Measurements from ENCODE around the gene TCERG1L.

Gene TCERG1L

GRCh38 chr10:131318291-131318690 is 6.8 kb upstream of the TCERG1L start:
- TF ChIP-seq REST (IDR thresholded peaks at IDR 0.05; ENCODE audit: insufficient read depth in 1 of 2, low read depth in 2 of 2, low read length in 2 of 2) (no peak), SIN3A (IDR thresholded peaks at IDR 0.05; ENCODE audit: borderline replicate concordance, insufficient read depth, low read length) (no peak), FOXP2 (optimal IDR thresholded peaks at IDR 0.05; ENCODE audit: borderline replicate concordance, extremely low read depth, extremely low read length, insufficient read depth) (no peak), TAF1 (IDR thresholded peaks at IDR 0.05; ENCODE audit: borderline replicate concordance, insufficient read depth, low read length) (no peak), POLR2AphosphoS5 (IDR thresholded peaks at IDR 0.05; ENCODE audit: low read depth, low read length) (no peak)

DNA sequence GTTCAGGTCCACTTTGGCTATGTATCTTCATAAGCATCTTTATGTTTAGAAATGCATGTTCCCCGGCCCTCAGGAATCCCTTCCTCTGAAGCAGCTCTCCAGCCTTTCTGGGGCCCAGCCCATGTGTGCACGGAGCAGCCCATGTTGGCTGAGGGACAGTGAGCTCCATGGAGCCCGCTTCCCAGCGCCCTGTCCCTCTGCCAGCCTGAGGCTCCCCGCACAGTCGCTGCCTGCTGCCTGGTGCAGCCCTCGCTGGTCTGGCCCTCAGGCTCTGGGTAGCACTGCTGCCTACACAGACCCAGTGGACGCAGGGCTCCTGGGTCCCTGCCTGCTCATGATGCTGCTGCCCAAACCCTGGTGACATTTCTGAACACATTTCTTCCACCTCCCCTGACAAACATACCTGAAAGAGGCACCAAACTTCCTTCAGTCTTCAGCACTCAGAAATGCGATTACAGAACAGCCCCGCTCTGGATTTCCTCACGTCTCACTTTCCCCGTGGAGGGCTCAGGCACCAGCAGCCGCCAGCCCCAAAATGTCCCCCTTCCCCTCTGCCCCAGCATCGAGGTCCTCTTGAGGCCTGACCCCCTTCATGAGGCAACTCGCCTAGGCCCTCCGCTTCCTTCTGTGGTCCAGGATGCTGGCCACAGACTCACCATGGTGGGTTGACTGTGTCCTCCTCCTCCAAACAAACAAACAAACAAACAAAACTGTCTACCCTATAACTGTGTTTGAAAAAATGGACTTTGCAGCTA is 5.0 kb upstream of the TCERG1L start:
- TF ChIP-seq FOXP2 (optimal IDR thresholded peaks at IDR 0.05; ENCODE audit: borderline replicate concordance, extremely low read depth, extremely low read length, insufficient read depth) (no peak), TAF1 (IDR thresholded peaks at IDR 0.05; ENCODE audit: borderline replicate concordance, insufficient read depth, low read length) (no peak), POLR2AphosphoS5 (IDR thresholded peaks at IDR 0.05; ENCODE audit: low read depth, low read length) (no peak), REST (IDR thresholded peaks at IDR 0.05; ENCODE audit: insufficient read depth in 1 of 2, low read depth in 2 of 2, low read length in 2 of 2) (no peak), SIN3A (IDR thresholded peaks at IDR 0.05; ENCODE audit: borderline replicate concordance, insufficient read depth, low read length) (no peak)

DNA sequence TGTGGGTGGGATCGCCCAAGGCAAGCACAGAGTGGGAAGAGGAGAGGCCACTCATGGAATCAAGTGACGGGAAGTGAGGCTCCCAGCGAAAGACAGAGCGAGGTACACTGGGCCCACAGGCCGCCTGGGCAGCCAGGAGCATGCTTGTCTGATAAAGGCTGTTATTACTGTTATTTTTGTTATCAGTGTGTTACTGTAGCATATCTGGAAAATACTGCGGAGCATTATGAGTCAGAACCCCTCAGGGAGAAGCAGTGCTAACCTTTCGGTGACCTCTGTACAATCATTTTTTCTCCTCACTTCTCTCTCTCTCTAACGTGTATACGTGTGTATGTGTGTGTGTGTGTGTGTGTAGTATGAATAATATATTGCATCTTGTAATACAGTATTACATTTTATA is 3.8 kb upstream of the TCERG1L start:
- no peak for TF ChIP-seq REST (IDR thresholded peaks at IDR 0.05; ENCODE audit: insufficient read depth in 1 of 2, low read depth in 2 of 2, low read length in 2 of 2)
- no peak for TF ChIP-seq TAF1 (IDR thresholded peaks at IDR 0.05; ENCODE audit: borderline replicate concordance, insufficient read depth, low read length)

GRCh38 chr10:131314799-131315198 is 3.3 kb upstream of the TCERG1L start:
- TF ChIP-seq REST (IDR thresholded peaks at IDR 0.05; ENCODE audit: insufficient read depth in 1 of 2, low read depth in 2 of 2, low read length in 2 of 2): no peak
- TF ChIP-seq POLR2AphosphoS5 (IDR thresholded peaks at IDR 0.05; ENCODE audit: low read depth, low read length): no peak
- no peak for TF ChIP-seq SIN3A (IDR thresholded peaks at IDR 0.05; ENCODE audit: borderline replicate concordance, insufficient read depth, low read length)
- no peak for TF ChIP-seq TAF1 (IDR thresholded peaks at IDR 0.05; ENCODE audit: borderline replicate concordance, insufficient read depth, low read length)
- TF ChIP-seq FOXP2 (optimal IDR thresholded peaks at IDR 0.05; ENCODE audit: borderline replicate concordance, extremely low read depth, extremely low read length, insufficient read depth): no peak

DNA sequence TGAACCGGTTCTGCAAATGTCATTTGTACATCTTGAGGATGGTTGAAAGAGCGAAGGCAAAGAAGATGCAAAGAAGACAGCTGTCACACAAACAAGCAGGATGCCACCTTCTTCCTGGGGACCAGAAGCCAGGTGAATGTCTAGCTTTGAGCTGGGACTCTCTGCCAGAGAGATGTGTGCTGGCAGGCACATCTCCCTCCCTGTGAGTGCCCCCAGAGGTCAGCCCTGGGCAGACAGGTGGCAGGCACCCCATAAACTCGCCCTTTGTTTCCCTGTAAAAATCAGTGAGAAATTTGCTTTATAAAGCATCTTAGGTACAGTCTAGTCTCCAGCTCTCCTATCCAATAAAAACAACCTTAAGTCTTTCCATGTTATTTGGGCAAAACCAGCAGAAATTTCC is 2.6 kb upstream of the TCERG1L start:
- TF ChIP-seq POLR2AphosphoS5 (IDR thresholded peaks at IDR 0.05; ENCODE audit: low read depth, low read length) (no peak), FOXP2 (optimal IDR thresholded peaks at IDR 0.05; ENCODE audit: borderline replicate concordance, extremely low read depth, extremely low read length, insufficient read depth) (no peak), TAF1 (IDR thresholded peaks at IDR 0.05; ENCODE audit: borderline replicate concordance, insufficient read depth, low read length) (no peak), REST (IDR thresholded peaks at IDR 0.05; ENCODE audit: insufficient read depth in 1 of 2, low read depth in 2 of 2, low read length in 2 of 2) (no peak), SIN3A (IDR thresholded peaks at IDR 0.05; ENCODE audit: borderline replicate concordance, insufficient read depth, low read length) (no peak)
